IMR-90 (cell line): ENCODE measurements around the gene HIVEP3. TPM values are rescaled to one million over a fixed set of nuclear protein-coding genes. Genes with fewer than 3 reads are reported as not detected.

Source experiments
- ATAC-seq: fragments of 200-7000 bp; cut with Tn5 transposase; 2 replicates; pipeline ENCODE4 v1.9.1; 2020; ENCODE audit warnings: low read depth, mild to moderate bottlenecking, moderate library complexity
- BruUV-seq: library from RNA; stranded (reverse); fragments of 400-500 nt; replicated peaks from 2 replicates; lab custom pipeline; 2021; lab: Mats Ljungman, UMichigan
- CTCF ChIA-PET: fragments of 300-600 bp; formaldehyde crosslinking; extraction: SDS; loops from one replicate; lab custom pipeline; 2021; ENCODE audit warnings: antibody characterized with exemption; lab: Yijun Ruan, JAX
- POLR2A ChIA-PET: fragments of 300-600 bp; sonication (Branson Sonifier 250); formaldehyde crosslinking; loops from one replicate; lab custom pipeline; 2022; ENCODE audit warnings: antibody characterized with exemption; ENCODE audit not compliant: unreplicated experiment; lab: Charles Lee
- DNase-seq: peaks from one replicate; pipeline ENCODE4 v3.0.0; 2013
- H2AFZ ChIP-seq: replicated peaks from 2 replicates; pipeline ENCODE3; 2013; ENCODE audit warnings: low read length, mild to moderate bottlenecking; ENCODE audit not compliant: poor library complexity
- H2AK5ac ChIP-seq: 2 replicates; pipeline ENCODE4 v1.6.1; 2013; ENCODE audit warnings: low read depth, low read length, inconsistent platforms
- H2AK9ac ChIP-seq: replicated peaks from 2 replicates; pipeline ENCODE3; 2013; ENCODE audit warnings: mild to moderate bottlenecking, low read depth, low read length, moderate library complexity; ENCODE audit not compliant: poor library complexity
- H2BK120ac ChIP-seq: 2 replicates; pipeline ENCODE4 v1.6.1; 2013; ENCODE audit warnings: low read depth, low read length, inconsistent platforms
- H2BK15ac ChIP-seq: 3 replicates; pipeline ENCODE4 v1.6.1; 2013; ENCODE audit warnings: low read depth, low read length, inconsistent platforms
- H2BK20ac ChIP-seq: 2 replicates; pipeline ENCODE4 v1.6.1; 2013; ENCODE audit warnings: low read depth, mild to moderate bottlenecking, inconsistent platforms, low read length, moderate library complexity
- H2BK5ac ChIP-seq: 2 replicates; pipeline ENCODE4 v1.6.1; 2013; ENCODE audit warnings: mild to moderate bottlenecking, low read depth, low read length, inconsistent platforms; ENCODE audit not compliant: poor library complexity, severe bottlenecking
- H3K14ac ChIP-seq: replicated peaks from 2 replicates; pipeline ENCODE4 v1.6.1; 2013; ENCODE audit warnings: low read depth, low read length, inconsistent platforms
- H3K18ac ChIP-seq: 2 replicates; pipeline ENCODE4 v1.6.1; 2013; ENCODE audit warnings: low read depth, low read length, control low read depth
- H3K23ac ChIP-seq: 2 replicates; pipeline ENCODE4 v1.6.1; 2013; ENCODE audit warnings: low read depth, low read length, inconsistent platforms
- H3K27ac ChIP-seq: 2 replicates; pipeline ENCODE4 v1.5.1; 2013; ENCODE audit warnings: mild to moderate bottlenecking, control low read depth, low read length; ENCODE audit not compliant: insufficient read depth
- H3K27me3 ChIP-seq: 2 replicates; pipeline ENCODE4 v1.6.1; 2013; ENCODE audit warnings: low read length; ENCODE audit not compliant: control insufficient read depth, insufficient read depth
- H3K36me3 ChIP-seq: 2 replicates; pipeline ENCODE4 v1.6.1; 2013; ENCODE audit warnings: low read length, mixed read lengths; ENCODE audit not compliant: control insufficient read depth, insufficient read depth
- H3K4ac ChIP-seq: 2 replicates; pipeline ENCODE4 v1.6.1; 2013; ENCODE audit warnings: low read depth, low read length, inconsistent platforms
- H3K4me1 ChIP-seq: 2 replicates; pipeline ENCODE4 v1.6.1; 2013; ENCODE audit warnings: low read length, mixed read lengths; ENCODE audit not compliant: control insufficient read depth, insufficient read depth
- H3K4me2 ChIP-seq: 2 replicates; pipeline ENCODE4 v1.6.1; 2013; ENCODE audit warnings: low read depth, mild to moderate bottlenecking, control low read depth, low read length, moderate library complexity
- H3K4me3 ChIP-seq: 2 replicates; pipeline ENCODE4 v1.5.1; 2013; ENCODE audit warnings: low read depth, mild to moderate bottlenecking, control low read depth, low read length, moderate library complexity; ENCODE audit not compliant: insufficient read depth
- H3K56ac ChIP-seq: 2 replicates; pipeline ENCODE4 v1.6.1; 2013; ENCODE audit warnings: low read length, inconsistent platforms; ENCODE audit not compliant: insufficient read depth; ENCODE audit errors: extremely low read depth
- H3K79me1 ChIP-seq, 2 experiments: 2 replicates each; pipeline ENCODE4 v1.6.1; 2013; ENCODE audit warnings: low read length in 2 of 2, inconsistent platforms in 1 of 2, low read depth in 1 of 2
- H3K9ac ChIP-seq: 2 replicates; pipeline ENCODE4 v1.6.1; 2013; ENCODE audit warnings: low read depth, low read length, control low read depth
- H3K9me1 ChIP-seq: 2 replicates; pipeline ENCODE4 v1.6.1; 2013; ENCODE audit warnings: low read length, inconsistent platforms; ENCODE audit not compliant: insufficient read depth
- H3K9me3 ChIP-seq: 2 replicates; pipeline ENCODE4 v1.6.1; 2013; ENCODE audit warnings: low read length; ENCODE audit not compliant: control insufficient read depth, insufficient read depth
- H4K20me1 ChIP-seq: 2 replicates; pipeline ENCODE4 v1.6.1; 2013; ENCODE audit warnings: low read length, inconsistent platforms; ENCODE audit not compliant: insufficient read depth
- H4K5ac ChIP-seq: 2 replicates; pipeline ENCODE4 v1.6.1; 2013; ENCODE audit warnings: mild to moderate bottlenecking, low read depth, low read length, control low read depth
- H4K8ac ChIP-seq, 2 experiments: 2 replicates each; pipeline ENCODE4 v1.6.1; 2013; ENCODE audit warnings: low read depth in 2 of 2, low read length in 2 of 2, control low read depth in 1 of 2, inconsistent platforms in 1 of 2
- H4K91ac ChIP-seq: 2 replicates; pipeline ENCODE4 v1.6.1; 2013; ENCODE audit warnings: low read depth, low read length, inconsistent platforms; ENCODE audit not compliant: insufficient read depth
- BHLHE40 ChIP-seq: fragments of 150-350 bp; IDR thresholded peaks from 2 replicates; pipeline ENCODE4 v1.6.1; 2016; ENCODE audit warnings: mild to moderate bottlenecking, low read depth, low read length
- CEBPB ChIP-seq: IDR thresholded peaks from 2 replicates; pipeline ENCODE4 v1.6.1; 2012; ENCODE audit warnings: low read depth, low read length, improper control_type of control experiment
- CHD1 ChIP-seq: IDR thresholded peaks from 2 replicates; pipeline ENCODE4 v1.6.1; 2012; ENCODE audit warnings: low read depth, low read length, improper control_type of control experiment
- FOS ChIP-seq: fragments of 150-350 bp; IDR thresholded peaks from 2 replicates; pipeline ENCODE4 v1.6.1; 2016; ENCODE audit warnings: low read depth, low read length
- MAFK ChIP-seq: IDR thresholded peaks from 2 replicates; pipeline ENCODE4 v1.6.1; 2012; ENCODE audit warnings: low read depth, low read length, improper control_type of control experiment
- MAZ ChIP-seq: IDR thresholded peaks from 2 replicates; pipeline ENCODE4 v1.6.1; 2012; ENCODE audit warnings: low read depth, mild to moderate bottlenecking, low read length, improper control_type of control experiment, moderate library complexity, borderline replicate concordance
- MXI1 ChIP-seq: IDR thresholded peaks from 2 replicates; pipeline ENCODE4 v1.6.1; 2012; ENCODE audit warnings: low read depth, mild to moderate bottlenecking, low read length, moderate library complexity, borderline replicate concordance
- NFE2L2 ChIP-seq: fragments of 150-350 bp; IDR thresholded peaks from 2 replicates; pipeline ENCODE4 v1.6.1; 2016; ENCODE audit warnings: low read depth, mild to moderate bottlenecking, low read length
- POLR2A ChIP-seq: IDR thresholded peaks from 2 replicates; pipeline ENCODE4 v1.6.1; 2012; ENCODE audit warnings: mild to moderate bottlenecking, low read depth, low read length
- RAD21 ChIP-seq: IDR thresholded peaks from 2 replicates; pipeline ENCODE4 v1.6.1; 2012; ENCODE audit warnings: low read length, improper control_type of control experiment
- RCOR1 ChIP-seq: IDR thresholded peaks from 2 replicates; pipeline ENCODE4 v1.6.1; 2012; ENCODE audit warnings: mild to moderate bottlenecking, low read length, improper control_type of control experiment; ENCODE audit not compliant: insufficient replicate concordance
- RFX5 ChIP-seq: IDR thresholded peaks from 2 replicates; pipeline ENCODE4 v1.8.0; 2012; ENCODE audit warnings: low read depth, mild to moderate bottlenecking, low read length, moderate library complexity
- SMC3 ChIP-seq: fragments of 150-350 bp; IDR thresholded peaks from 2 replicates; pipeline ENCODE4 v1.6.1; 2016; ENCODE audit warnings: low read depth, mild to moderate bottlenecking, antibody characterized with exemption, low read length, moderate library complexity
- WGBS, 2 experiments: methylation state at CpG; one replicate each; pipeline versions ENCODE4 v1.1.5 to v1.1.7; 2013; ENCODE audit warnings: missing lambda C conversion rate in 2 of 2; ENCODE audit not compliant: insufficient read length in 1 of 2; ENCODE audit errors: extremely low coverage in 2 of 2; 5-methylcytosine and 5-hydroxymethylcytosine counted together
- dilution Hi-C: fragments of 300-500 bp; cut with HindIII; formaldehyde crosslinking; loops from one replicate; pipeline ENCODE4 v1.14.3; 2018; ENCODE audit warnings: low sequenced_read_pairs; ENCODE audit not compliant: unreplicated experiment
- in situ Hi-C: fragments of 300-500 bp; cut with MboI; formaldehyde crosslinking; loops from 3 replicates; pipeline ENCODE4 v1.14.3; 2019; ENCODE audit warnings: low sequenced_read_pairs, inconsistent platforms, mixed read lengths
- intact Hi-C: fragments of 100-400 bp; cut with micrococcal nuclease; formaldehyde crosslinking; loops from 2 replicates; pipeline ENCODE4 v1.10.0; 2022
- polyA plus RNA-seq, 3 experiments: library from polyadenylated mRNA; depleted of rRNA; stranded (reverse); fragments of >200 nt; gene quantifications; 2 replicates each; pipeline ENCODE4 v1.2.3, GENCODE V29; 2012; ENCODE audit warnings: low replicate concordance in 1 of 3
- total RNA-seq: library from RNA; depleted of rRNA; stranded (reverse); fragments of >200 nt; gene quantifications from 2 replicates; pipeline ENCODE4 v1.2.3, GENCODE V29; 2012
- TF ChIP-seq, protein P1 (sequence below): fragments of 150-350 bp; IDR thresholded peaks from 2 replicates; pipeline ENCODE4 v1.6.1; 2016; ENCODE audit warnings: low read depth, mild to moderate bottlenecking, low read length, moderate library complexity, borderline replicate concordance
- TF ChIP-seq, protein P2 (sequence below): fragments of 150-350 bp; IDR thresholded peaks from 2 replicates; pipeline ENCODE4 v1.6.1; 2017; ENCODE audit warnings: mild to moderate bottlenecking, antibody characterized with exemption, low read length, low read depth
- TF ChIP-seq, protein P3 (sequence below): conservative IDR thresholded peaks from 2 replicates; pipeline ENCODE4 v1.5.1; 2012; ENCODE audit warnings: mild to moderate bottlenecking, low read depth, low read length, improper control_type of control experiment

Gene HIVEP3
- total and polyA plus RNA-seq, 2 of the 4 experiments (the other 2 are of a cell fraction) = 1.4 to 4.0 TPM

DNA sequence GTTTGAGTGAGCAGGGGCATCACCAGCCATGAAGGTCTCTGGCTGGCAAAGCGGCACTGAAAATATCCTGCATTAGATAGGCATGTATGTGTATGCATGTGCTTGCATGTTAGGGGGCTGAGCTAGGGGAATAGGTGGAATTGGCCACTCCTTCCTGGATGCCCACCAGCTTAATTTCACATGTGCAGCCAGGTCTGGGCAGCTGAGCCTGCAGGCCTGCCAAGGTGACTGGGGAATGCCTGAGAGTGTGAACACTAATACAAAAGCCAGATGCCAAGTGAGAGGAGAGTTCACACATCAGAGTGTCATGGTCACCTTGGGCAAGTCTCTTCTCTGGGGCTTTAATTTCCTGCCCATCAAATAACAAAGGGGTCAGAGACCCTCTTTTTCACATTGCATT, 155.9 kb downstream of the HIVEP3 start:
- no peak overlapping the region for H2BK120ac ChIP-seq
- H4K8ac ChIP-seq = no peak overlapping the region
- no peak overlapping the region for H2BK20ac ChIP-seq
- no peak overlapping the region for H2BK5ac ChIP-seq
- H2AK9ac ChIP-seq = no peak overlapping the region
- H3K14ac ChIP-seq = no peak overlapping the region
- WGBS, 2 experiments = no CpG with 5 or more reads among the region's 1 CpG
- no peak overlapping the region for H3K4me2 ChIP-seq
- no peaks in the 10 kb centered on the region for H3K9me3 ChIP-seq
- H3K18ac ChIP-seq = no peak overlapping the region
- BruUV-seq = no TSS peak
- no peaks in the 10 kb centered on the region for H4K20me1 ChIP-seq
- no peak overlapping the region for H4K91ac ChIP-seq
- ATAC-seq = no peak
- H3K9ac ChIP-seq = no peak overlapping the region
- H3K36me3 ChIP-seq = no peaks in the 10 kb centered on the region
- 0 out of 2 replicates have a peak, but pooled peaks cover 5% of the 10 kb centered on the region for H3K9me1 ChIP-seq
- no peak overlapping the region for H3K4me3 ChIP-seq
- no peak overlapping the region for H3K23ac ChIP-seq
- no peak overlapping the region for H3K56ac ChIP-seq
- in situ Hi-C loops (no loop called here), intact Hi-C loops (no loop called here), dilution Hi-C loops (no loop called here)
- H3K27ac ChIP-seq = no peak overlapping the region
- H3K4me1 ChIP-seq = no peaks in the 10 kb centered on the region
- ChIA-PET CTCF (no interaction called here), POLR2A (no interaction called here)
- TF ChIP-seq CHD1 (no peak), SMC3 (no peak), MAZ (no peak), FOS (no peak), MAFK (no peak), MXI1 (no peak), POLR2A (no peak), CEBPB (no peak), BHLHE40 (no peak), RCOR1 (no peak), NFE2L2 (no peak), RFX5 (no peak), RAD21 (no peak)
- TF ChIP-seq, protein P1, sequence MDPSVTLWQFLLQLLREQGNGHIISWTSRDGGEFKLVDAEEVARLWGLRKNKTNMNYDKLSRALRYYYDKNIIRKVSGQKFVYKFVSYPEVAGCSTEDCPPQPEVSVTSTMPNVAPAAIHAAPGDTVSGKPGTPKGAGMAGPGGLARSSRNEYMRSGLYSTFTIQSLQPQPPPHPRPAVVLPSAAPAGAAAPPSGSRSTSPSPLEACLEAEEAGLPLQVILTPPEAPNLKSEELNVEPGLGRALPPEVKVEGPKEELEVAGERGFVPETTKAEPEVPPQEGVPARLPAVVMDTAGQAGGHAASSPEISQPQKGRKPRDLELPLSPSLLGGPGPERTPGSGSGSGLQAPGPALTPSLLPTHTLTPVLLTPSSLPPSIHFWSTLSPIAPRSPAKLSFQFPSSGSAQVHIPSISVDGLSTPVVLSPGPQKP = no peak
- TF ChIP-seq, protein P2, sequence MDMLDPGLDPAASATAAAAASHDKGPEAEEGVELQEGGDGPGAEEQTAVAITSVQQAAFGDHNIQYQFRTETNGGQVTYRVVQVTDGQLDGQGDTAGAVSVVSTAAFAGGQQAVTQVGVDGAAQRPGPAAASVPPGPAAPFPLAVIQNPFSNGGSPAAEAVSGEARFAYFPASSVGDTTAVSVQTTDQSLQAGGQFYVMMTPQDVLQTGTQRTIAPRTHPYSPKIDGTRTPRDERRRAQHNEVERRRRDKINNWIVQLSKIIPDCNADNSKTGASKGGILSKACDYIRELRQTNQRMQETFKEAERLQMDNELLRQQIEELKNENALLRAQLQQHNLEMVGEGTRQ = no peak
- TF ChIP-seq, protein P3, sequence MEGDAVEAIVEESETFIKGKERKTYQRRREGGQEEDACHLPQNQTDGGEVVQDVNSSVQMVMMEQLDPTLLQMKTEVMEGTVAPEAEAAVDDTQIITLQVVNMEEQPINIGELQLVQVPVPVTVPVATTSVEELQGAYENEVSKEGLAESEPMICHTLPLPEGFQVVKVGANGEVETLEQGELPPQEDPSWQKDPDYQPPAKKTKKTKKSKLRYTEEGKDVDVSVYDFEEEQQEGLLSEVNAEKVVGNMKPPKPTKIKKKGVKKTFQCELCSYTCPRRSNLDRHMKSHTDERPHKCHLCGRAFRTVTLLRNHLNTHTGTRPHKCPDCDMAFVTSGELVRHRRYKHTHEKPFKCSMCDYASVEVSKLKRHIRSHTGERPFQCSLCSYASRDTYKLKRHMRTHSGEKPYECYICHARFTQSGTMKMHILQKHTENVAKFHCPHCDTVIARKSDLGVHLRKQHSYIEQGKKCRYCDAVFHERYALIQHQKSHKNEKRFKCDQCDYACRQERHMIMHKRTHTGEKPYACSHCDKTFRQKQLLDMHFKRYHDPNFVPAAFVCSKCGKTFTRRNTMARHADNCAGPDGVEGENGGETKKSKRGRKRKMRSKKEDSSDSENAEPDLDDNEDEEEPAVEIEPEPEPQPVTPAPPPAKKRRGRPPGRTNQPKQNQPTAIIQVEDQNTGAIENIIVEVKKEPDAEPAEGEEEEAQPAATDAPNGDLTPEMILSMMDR = no peak
- peak overlapping the region; percentile 15 for H2AFZ ChIP-seq
- no peaks in the 10 kb centered on the region for H3K79me1 ChIP-seq
- H2BK15ac ChIP-seq = no peak overlapping the region
- H4K5ac ChIP-seq = no peak overlapping the region
- no peak overlapping the region for H2AK5ac ChIP-seq
- no peak for DNase-seq
- peaks cover 6% of the 10 kb centered on the region; the same call in 1 of the 2 replicates for H3K27me3 ChIP-seq
- no peak overlapping the region for H3K4ac ChIP-seq
